Ishikawa (cell line): ENCODE results near the gene MAGI1.

Source experiments
- CREB1 ChIP-seq: IDR thresholded peaks from 2 replicates; pipeline ENCODE4 v1.6.1; 2012; ENCODE audit warnings: low read depth
- EP300 ChIP-seq: IDR thresholded peaks from 2 replicates; pipeline ENCODE4 v1.6.1; 2012; ENCODE audit warnings: borderline replicate concordance
- NFIC ChIP-seq: IDR thresholded peaks from 2 replicates; pipeline ENCODE4 v1.6.1; 2012
- YY1 ChIP-seq: IDR thresholded peaks from 2 replicates; pipeline ENCODE4 v1.6.1; 2012; ENCODE audit warnings: low read depth
- TF ChIP-seq, protein P1 (sequence below): IDR thresholded peaks from 2 replicates; pipeline ENCODE4 v1.6.1; 2012
- TF ChIP-seq, protein P2 (sequence below): IDR thresholded peaks from 2 replicates; pipeline ENCODE4 v1.6.1; 2012; ENCODE audit warnings: low read depth, mild to moderate bottlenecking
- TF ChIP-seq, protein P3 (sequence below): IDR thresholded peaks from 2 replicates; pipeline ENCODE4 v1.6.1; 2012

DNA sequence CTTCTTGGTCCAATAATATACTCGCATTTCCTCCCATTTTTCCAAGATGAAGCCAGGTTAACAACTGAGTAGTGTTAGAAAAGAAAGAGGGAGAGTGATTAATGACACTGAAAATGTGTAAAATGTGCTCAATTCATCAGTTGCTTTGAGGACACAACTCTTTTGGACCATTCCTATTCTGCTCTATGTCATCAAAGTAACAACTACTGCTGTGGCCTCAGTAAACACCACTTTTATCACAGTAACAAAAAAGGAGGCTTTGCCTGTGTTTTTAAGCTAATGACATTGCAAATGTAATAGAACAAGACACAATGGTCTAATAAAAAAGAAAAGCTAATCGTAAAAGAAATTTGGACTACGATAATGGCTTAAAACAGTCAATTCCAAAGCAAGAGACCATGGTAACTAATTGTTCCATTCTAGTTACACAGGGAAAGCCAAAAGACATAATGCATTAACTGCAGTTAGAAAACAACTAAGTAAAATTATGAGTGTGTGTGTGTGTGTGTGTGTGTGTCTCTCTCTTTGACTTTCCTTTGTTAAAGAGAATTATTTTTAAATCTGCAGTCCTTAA is 221.1 kb downstream of the MAGI1 start:
- TF ChIP-seq, protein P1, sequence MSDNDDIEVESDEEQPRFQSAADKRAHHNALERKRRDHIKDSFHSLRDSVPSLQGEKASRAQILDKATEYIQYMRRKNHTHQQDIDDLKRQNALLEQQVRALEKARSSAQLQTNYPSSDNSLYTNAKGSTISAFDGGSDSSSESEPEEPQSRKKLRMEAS, result no peak
- TF ChIP-seq NFIC (no peak), EP300 (no peak), YY1 (no peak), CREB1 (no peak)
- TF ChIP-seq, protein P2, sequence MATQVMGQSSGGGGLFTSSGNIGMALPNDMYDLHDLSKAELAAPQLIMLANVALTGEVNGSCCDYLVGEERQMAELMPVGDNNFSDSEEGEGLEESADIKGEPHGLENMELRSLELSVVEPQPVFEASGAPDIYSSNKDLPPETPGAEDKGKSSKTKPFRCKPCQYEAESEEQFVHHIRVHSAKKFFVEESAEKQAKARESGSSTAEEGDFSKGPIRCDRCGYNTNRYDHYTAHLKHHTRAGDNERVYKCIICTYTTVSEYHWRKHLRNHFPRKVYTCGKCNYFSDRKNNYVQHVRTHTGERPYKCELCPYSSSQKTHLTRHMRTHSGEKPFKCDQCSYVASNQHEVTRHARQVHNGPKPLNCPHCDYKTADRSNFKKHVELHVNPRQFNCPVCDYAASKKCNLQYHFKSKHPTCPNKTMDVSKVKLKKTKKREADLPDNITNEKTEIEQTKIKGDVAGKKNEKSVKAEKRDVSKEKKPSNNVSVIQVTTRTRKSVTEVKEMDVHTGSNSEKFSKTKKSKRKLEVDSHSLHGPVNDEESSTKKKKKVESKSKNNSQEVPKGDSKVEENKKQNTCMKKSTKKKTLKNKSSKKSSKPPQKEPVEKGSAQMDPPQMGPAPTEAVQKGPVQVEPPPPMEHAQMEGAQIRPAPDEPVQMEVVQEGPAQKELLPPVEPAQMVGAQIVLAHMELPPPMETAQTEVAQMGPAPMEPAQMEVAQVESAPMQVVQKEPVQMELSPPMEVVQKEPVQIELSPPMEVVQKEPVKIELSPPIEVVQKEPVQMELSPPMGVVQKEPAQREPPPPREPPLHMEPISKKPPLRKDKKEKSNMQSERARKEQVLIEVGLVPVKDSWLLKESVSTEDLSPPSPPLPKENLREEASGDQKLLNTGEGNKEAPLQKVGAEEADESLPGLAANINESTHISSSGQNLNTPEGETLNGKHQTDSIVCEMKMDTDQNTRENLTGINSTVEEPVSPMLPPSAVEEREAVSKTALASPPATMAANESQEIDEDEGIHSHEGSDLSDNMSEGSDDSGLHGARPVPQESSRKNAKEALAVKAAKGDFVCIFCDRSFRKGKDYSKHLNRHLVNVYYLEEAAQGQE, result no peak
- TF ChIP-seq, protein P3, sequence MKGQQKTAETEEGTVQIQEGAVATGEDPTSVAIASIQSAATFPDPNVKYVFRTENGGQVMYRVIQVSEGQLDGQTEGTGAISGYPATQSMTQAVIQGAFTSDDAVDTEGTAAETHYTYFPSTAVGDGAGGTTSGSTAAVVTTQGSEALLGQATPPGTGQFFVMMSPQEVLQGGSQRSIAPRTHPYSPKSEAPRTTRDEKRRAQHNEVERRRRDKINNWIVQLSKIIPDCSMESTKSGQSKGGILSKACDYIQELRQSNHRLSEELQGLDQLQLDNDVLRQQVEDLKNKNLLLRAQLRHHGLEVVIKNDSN, result no peak
